ENCODE results near the gene S100A9.
"Not testable (repeated sequence)": the region's sequence is repeated elsewhere in the genome, so short reads cannot be mapped to it uniquely, and the experiment has no call there.

Gene S100A9

DNA sequence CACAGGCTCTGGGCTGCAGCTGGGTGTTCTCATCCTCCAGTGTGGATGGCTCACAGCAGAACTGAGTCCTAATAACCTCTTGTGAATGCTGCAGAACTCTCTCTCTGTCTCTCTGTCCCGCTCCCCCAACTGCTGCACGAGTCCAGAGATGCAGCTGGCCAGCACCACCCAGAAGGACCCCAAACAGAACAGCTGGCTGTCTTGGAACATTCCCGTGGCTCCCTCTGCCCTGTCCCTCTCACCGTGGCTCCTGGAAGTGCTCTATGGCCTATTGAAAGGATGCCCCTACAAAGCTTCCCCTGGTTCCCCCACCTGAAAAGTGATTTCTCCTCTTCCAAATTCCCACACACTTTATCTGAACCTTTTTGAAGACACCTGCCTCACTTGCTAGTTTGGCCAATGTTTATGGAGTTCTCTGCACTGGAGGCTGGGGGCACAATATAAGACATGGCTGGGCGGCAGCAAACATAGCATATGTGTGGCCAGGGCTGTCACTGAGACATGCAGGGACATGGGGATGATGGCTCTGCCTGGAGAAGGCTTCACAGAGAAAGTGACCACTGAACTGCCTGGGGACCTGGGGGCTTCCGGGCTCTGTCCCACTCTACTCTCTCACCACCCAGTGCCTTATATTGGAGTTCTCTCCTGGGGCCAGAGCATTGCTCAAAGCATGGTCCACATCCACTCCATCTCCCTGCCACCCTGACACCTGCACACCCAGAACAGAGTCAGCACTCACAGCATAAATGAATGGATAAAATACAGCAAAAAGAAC, 48.4 kb downstream of the S100A9 start:
- not testable (repeated sequence) for H3K4me3 ChIP-seq (ENCODE audit: low read depth, low read length)

DNA sequence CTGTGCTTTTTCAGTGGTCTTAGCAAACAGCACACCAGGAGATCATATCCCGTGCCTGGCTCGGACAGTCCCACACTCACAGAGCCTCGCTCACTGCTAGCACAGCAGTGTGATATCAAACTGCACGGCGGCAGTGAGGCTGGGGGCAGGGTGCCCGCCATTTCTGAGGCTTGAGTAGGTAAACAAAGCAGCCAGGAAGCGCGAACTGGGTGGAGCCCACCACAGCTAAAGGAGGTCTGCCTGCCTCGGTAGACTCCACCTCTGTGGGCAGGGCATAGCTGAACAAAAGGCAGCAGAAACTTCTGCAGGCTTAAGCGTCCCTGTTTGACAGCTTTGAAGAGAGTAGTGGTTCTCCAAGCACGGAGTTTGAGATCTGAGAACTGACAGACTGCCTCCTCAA, 49.6 kb downstream of the S100A9 start:
- not testable (repeated sequence) for H3K4me3 ChIP-seq (ENCODE audit: low read depth, low read length)
